GM12891 (cell line): ENCODE results near the gene SH3BGRL2.

Experiments
- PAX5 ChIP-seq: IDR thresholded peaks from 2 replicates; pipeline ENCODE4 v1.6.1; 2011; ENCODE audit warnings: low read length, moderate library complexity, mild to moderate bottlenecking; ENCODE audit not compliant: insufficient read depth, severe bottlenecking
- POLR2A ChIP-seq: IDR thresholded peaks from 2 replicates; pipeline ENCODE4 v1.6.1; 2011; ENCODE audit warnings: low read depth, low read length, control low read depth
- POLR2AphosphoS5 ChIP-seq: IDR thresholded peaks from 2 replicates; pipeline ENCODE4 v1.6.1; 2011; ENCODE audit warnings: low read depth, low read length, control low read depth
- POU2F2 ChIP-seq: IDR thresholded peaks from 2 replicates; pipeline ENCODE4 v1.6.1; 2011; ENCODE audit warnings: low read depth, mild to moderate bottlenecking, control low read depth, low read length, moderate library complexity
- SPI1 ChIP-seq: IDR thresholded peaks from 2 replicates; pipeline ENCODE4 v1.6.1; 2011; ENCODE audit warnings: low read depth, low read length, control low read depth
- TAF1 ChIP-seq: IDR thresholded peaks from 2 replicates; pipeline ENCODE4 v1.6.1; 2011; ENCODE audit warnings: low read depth, low read length, control low read depth

- TF ChIP-seq POLR2A = no peak
- no peak for TF ChIP-seq TAF1
- TF ChIP-seq POLR2AphosphoS5 = no peak
- no peak for TF ChIP-seq SPI1
- TF ChIP-seq POU2F2 = no peak
- TF ChIP-seq PAX5 = no peak
These were observed 100.3 kb downstream of the SH3BGRL2 start for GRCh38 chr6:79731471-79731870.
